Epithelial cell of esophagus (primary cell): ENCODE data around the gene TMEM167B.
"Not testable (repeated sequence)": the region's sequence is repeated elsewhere in the genome, so short reads cannot be mapped to it uniquely, and the experiment has no call there.

Experiments
- DNase-seq: peaks from one replicate; pipeline ENCODE4 v3.0.0; 2010; ENCODE audit warnings: low read depth
- H3K4me3 ChIP-seq: 2 replicates; pipeline ENCODE4 v1.5.1; 2011; ENCODE audit warnings: mild to moderate bottlenecking, low read length, control low read depth
- TF ChIP-seq, protein P1 (sequence below): IDR thresholded peaks from 2 replicates; pipeline ENCODE4 v1.5.1; 2011; ENCODE audit warnings: low read depth, mild to moderate bottlenecking, low read length, control low read depth, inconsistent platforms; ENCODE audit not compliant: insufficient read depth; ENCODE audit errors: missing control alignments

Gene TMEM167B

GRCh38 chr1:109136766-109137165 lies 46.2 kb downstream of the TMEM167B start:
- H3K4me3 ChIP-seq, result no peak overlapping the region
- TF ChIP-seq, protein P1, sequence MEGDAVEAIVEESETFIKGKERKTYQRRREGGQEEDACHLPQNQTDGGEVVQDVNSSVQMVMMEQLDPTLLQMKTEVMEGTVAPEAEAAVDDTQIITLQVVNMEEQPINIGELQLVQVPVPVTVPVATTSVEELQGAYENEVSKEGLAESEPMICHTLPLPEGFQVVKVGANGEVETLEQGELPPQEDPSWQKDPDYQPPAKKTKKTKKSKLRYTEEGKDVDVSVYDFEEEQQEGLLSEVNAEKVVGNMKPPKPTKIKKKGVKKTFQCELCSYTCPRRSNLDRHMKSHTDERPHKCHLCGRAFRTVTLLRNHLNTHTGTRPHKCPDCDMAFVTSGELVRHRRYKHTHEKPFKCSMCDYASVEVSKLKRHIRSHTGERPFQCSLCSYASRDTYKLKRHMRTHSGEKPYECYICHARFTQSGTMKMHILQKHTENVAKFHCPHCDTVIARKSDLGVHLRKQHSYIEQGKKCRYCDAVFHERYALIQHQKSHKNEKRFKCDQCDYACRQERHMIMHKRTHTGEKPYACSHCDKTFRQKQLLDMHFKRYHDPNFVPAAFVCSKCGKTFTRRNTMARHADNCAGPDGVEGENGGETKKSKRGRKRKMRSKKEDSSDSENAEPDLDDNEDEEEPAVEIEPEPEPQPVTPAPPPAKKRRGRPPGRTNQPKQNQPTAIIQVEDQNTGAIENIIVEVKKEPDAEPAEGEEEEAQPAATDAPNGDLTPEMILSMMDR, result no peak
- DNase-seq, result no peak

GRCh38 chr1:109137958-109138357 lies 47.4 kb downstream of the TMEM167B start:
- DNase-seq, result no peak
- no peak overlapping the region for H3K4me3 ChIP-seq
- TF ChIP-seq, protein P1, result no peak

DNA sequence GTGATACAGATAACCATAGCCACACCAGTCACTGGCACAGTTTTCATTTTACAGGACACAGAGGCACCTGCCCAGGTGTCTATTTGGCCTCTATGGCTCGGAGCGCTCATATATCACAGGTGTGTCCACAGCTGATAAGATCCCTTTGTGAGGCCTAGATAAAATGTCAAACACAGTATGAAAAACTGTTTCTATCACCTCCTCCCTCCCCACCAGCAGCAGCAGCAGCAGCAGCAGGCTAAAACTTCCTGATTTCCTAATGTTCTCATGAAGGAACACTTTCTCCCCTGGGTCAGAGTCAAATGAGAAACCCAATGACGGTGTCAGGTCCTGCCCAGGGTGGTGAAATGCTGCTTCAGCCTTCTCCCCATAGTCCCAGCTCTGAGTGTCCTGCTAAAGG lies 47.8 kb downstream of the TMEM167B start:
- H3K4me3 ChIP-seq, result no peak overlapping the region
- no peak for DNase-seq
- TF ChIP-seq, protein P1, result no peak

DNA sequence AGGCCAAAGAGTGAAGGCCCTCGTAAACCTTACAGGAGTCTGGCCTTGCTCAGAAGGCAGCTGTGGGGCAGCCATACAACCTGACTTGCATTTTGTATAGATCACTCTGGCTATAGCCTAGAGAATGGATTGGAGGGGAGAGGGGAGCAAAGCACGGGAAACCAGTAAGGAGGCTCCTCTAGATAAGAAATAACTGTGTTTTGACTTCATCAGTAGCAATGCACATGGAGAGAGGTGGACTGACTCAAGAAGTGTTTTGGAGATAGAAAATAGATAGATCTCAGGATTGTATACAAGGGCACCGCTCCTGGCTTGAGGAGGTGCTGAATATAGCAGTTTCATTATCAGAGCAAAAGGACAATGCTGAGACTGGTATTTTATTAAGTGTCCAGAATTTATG lies 49.8 kb downstream of the TMEM167B start:
- no peak overlapping the region for H3K4me3 ChIP-seq
- TF ChIP-seq, protein P1, result no peak
- no peak for DNase-seq

- TF ChIP-seq, protein P1, result no peak
- no peak for DNase-seq
- H3K4me3 ChIP-seq, result no peak overlapping the region
Observed at GRCh38 chr1:109142260-109142659, 51.7 kb downstream of the TMEM167B start.

- not testable (repeated sequence) for H3K4me3 ChIP-seq, DNase-seq
Observed at GRCh38 chr1:109142725-109143124, 52.2 kb downstream of the TMEM167B start.
